HepG2 (cell line): ENCODE measurements around the gene TTC6. TPM values are rescaled to one million over a fixed set of nuclear protein-coding genes. Genes with fewer than 3 reads are reported as not detected.
A peak's percentile ranks its signal among the peaks of the same experiment; 100 is the strongest.

Source experiments
- ATAC-seq: fragments of 200-7000 bp; cut with Tn5 transposase; 3 replicates; pipeline ENCODE4 v1.9.1; 2020; ENCODE audit warnings: mild to moderate bottlenecking, moderate library complexity
- BruUV-seq: library from RNA; stranded (reverse); fragments of 400-500 nt; replicated peaks from 2 replicates; lab custom pipeline; 2021; lab: Mats Ljungman, UMichigan
- CTCF ChIA-PET: fragments of 300-600 bp; formaldehyde crosslinking; extraction: SDS; loops from one replicate; lab custom pipeline; 2021; ENCODE audit warnings: low total read pairs, inconsistent platforms, low intra/inter-chr PET ratio; lab: Yijun Ruan, JAX
- POLR2A ChIA-PET: fragments of 350-600 bp; sonication (Branson Sonifier 250); formaldehyde crosslinking; loops from one replicate; lab custom pipeline; 2020; ENCODE audit warnings: antibody characterized with exemption, inconsistent platforms; lab: Yijun Ruan, JAX
- DNase-seq: peaks from one replicate; pipeline ENCODE4 v3.0.0-alpha.2; 2015; ENCODE audit warnings: low spot score
- FAIRE-seq: peaks from 3 replicates; lab custom pipeline; 2011; peaks lifted over from hg19 to GRCh38; lab: Jason Lieb, UNC
- H2AFZ ChIP-seq: one replicate; pipeline ENCODE4 v1.6.1; 2011; ENCODE audit warnings: low read length, inconsistent platforms
- H3K27ac ChIP-seq: fragments of 300-600 bp; 3 replicates; pipeline ENCODE4 v1.8.0; 2011; ENCODE audit warnings: mixed run types, mild to moderate bottlenecking, mixed read lengths, low read length, inconsistent platforms; ENCODE audit not compliant: insufficient read depth; ENCODE audit errors: extremely low read length
- H3K27me3 ChIP-seq, 2 experiments: fragments of 200-600 bp in 1 of 2; 2 replicates in 1 of 2; 3 replicates in 1 of 2; pipeline versions ENCODE4 v1.6.0 to v1.8.0; 2011; ENCODE audit warnings: low read length in 2 of 2, mild to moderate bottlenecking in 2 of 2, moderate library complexity in 2 of 2, inconsistent platforms in 1 of 2; ENCODE audit not compliant: insufficient read depth in 2 of 2, control insufficient read depth in 1 of 2
- H3K36me3 ChIP-seq, 2 experiments: fragments of 200-600 bp in 1 of 2; replicated peaks in 1 of 2; 2 replicates in 1 of 2; 3 replicates in 1 of 2; pipeline versions ENCODE4 v1.5.1 to v1.8.0; 2011; ENCODE audit warnings: low read length in 2 of 2, inconsistent platforms in 1 of 2; ENCODE audit not compliant: insufficient read depth in 2 of 2, control insufficient read depth in 1 of 2
- H3K4me1 ChIP-seq: 2 replicates; pipeline ENCODE4 v1.5.1; 2012; ENCODE audit warnings: low read length, inconsistent platforms; ENCODE audit not compliant: insufficient read depth
- H3K4me2 ChIP-seq: 2 replicates; pipeline ENCODE4 v1.6.0; 2011; ENCODE audit warnings: low read depth, low read length, inconsistent platforms
- H3K4me3 ChIP-seq, 3 experiments: fragments of 200-600 bp in 1 of 3; sonication (generic), shearing (Covaris generic) in 1 of 3; replicated peaks in 1 of 3; 2 replicates each; pipeline ENCODE4 v1.5.1; 2011 to 2016; ENCODE audit warnings: low read length in 3 of 3, inconsistent platforms in 2 of 3, low read depth in 2 of 3, mild to moderate bottlenecking in 2 of 3, control low read depth in 1 of 3, mixed read lengths in 1 of 3; ENCODE audit not compliant: insufficient read depth in 1 of 3
- H3K79me2 ChIP-seq: one replicate; pipeline ENCODE4 v1.6.1; 2011; ENCODE audit warnings: low read length, inconsistent platforms; ENCODE audit not compliant: insufficient read depth
- H3K9ac ChIP-seq: 2 replicates; pipeline ENCODE4 v1.6.0; 2011; ENCODE audit warnings: mild to moderate bottlenecking, low read depth, low read length, inconsistent platforms; ENCODE audit not compliant: insufficient read depth
- H3K9me3 ChIP-seq: 2 replicates; pipeline ENCODE4 v1.5.1; 2012; ENCODE audit warnings: mild to moderate bottlenecking, low read length
- H4K20me1 ChIP-seq: 2 replicates; pipeline ENCODE4 v1.6.0; 2011; ENCODE audit warnings: inconsistent platforms, mild to moderate bottlenecking, low read length, moderate library complexity; ENCODE audit not compliant: insufficient read depth
- ASH2L ChIP-seq: fragments of 300-600, 200-600 bp; sonication (generic); IDR thresholded peaks from 2 replicates; pipeline ENCODE4 v1.7.0; 2017; ENCODE audit warnings: low read depth, mild to moderate bottlenecking, moderate library complexity, mixed read lengths, low read length; ENCODE audit not compliant: insufficient read length
- CBX5 ChIP-seq: sonication (generic); formaldehyde crosslinking; IDR thresholded peaks from 2 replicates; pipeline ENCODE4 v1.4.0; 2020; ENCODE audit warnings: missing genetic modification reagents, borderline replicate concordance
- ELF4 ChIP-seq: sonication (generic); formaldehyde crosslinking; IDR thresholded peaks from 2 replicates; pipeline ENCODE4 v1.5.0; 2020; ENCODE audit warnings: missing genetic modification reagents, mild to moderate bottlenecking, moderate library complexity, borderline replicate concordance
- NFATC3 ChIP-seq: sonication (generic); formaldehyde crosslinking; IDR thresholded peaks from 2 replicates; pipeline ENCODE4 v1.5.1; 2020; ENCODE audit warnings: mild to moderate bottlenecking, missing genetic modification reagents
- NFRKB ChIP-seq: fragments of 450-650 bp; IDR thresholded peaks from 2 replicates; pipeline ENCODE4 v1.6.1; 2017
- ZNF432 ChIP-seq: sonication (generic); formaldehyde crosslinking; IDR thresholded peaks from 2 replicates; pipeline ENCODE4 v1.5.0; 2020; ENCODE audit warnings: missing genetic modification reagents, mild to moderate bottlenecking, borderline replicate concordance
- ZNF709 ChIP-seq: sonication (generic); formaldehyde crosslinking; IDR thresholded peaks from 2 replicates; pipeline ENCODE4 v1.5.0; 2020; ENCODE audit warnings: mild to moderate bottlenecking, missing genetic modification reagents
- ZNF713 ChIP-seq: sonication (generic); formaldehyde crosslinking; IDR thresholded peaks from 2 replicates; pipeline ENCODE4 v1.4.0; 2020; ENCODE audit warnings: mild to moderate bottlenecking, missing genetic modification reagents
- WGBS: methylation state at CpG from one replicate; pipeline ENCODE4 v1.1.6; 2017; ENCODE audit warnings: low lambda C conversion rate; 5-methylcytosine and 5-hydroxymethylcytosine counted together
- in situ Hi-C: cut with HindIII; loops from 2 replicates; pipeline ENCODE4 v1.10.0; 2017; ENCODE audit warnings: low pct_unique_long_range_greater_than_20kb; ENCODE audit not compliant: extremely low pct_ligation_motif_present
- intact Hi-C: fragments of 100-400 bp; cut with micrococcal nuclease; formaldehyde crosslinking; loops from one replicate; pipeline ENCODE4 v1.10.0; 2022; ENCODE audit not compliant: unreplicated experiment
- polyA plus RNA-seq, 8 experiments: library from polyadenylated mRNA; depleted of rRNA in 3 of 8; stranded (reverse) in 7 of 8; unstranded in 1 of 8; fragments of >200 nt; fragmentation: Illumina TruSeq in 4 of 8; extraction: Trizol in 4 of 8; gene quantifications; 2 replicates each; pipeline versions ENCODE4 v1.2.1 to v1.2.3, GENCODE V29; 2011 to 2016; ENCODE audit warnings: low read depth in 4 of 8, missing spikeins in 1 of 8, mixed read lengths in 1 of 8; ENCODE audit not compliant: insufficient read depth in 1 of 8
- total RNA-seq, 5 experiments: library from RNA; depleted of rRNA; stranded (reverse); fragments of >200 nt; fragmentation: Illumina TruSeq; extraction: Trizol; gene quantifications; 2 replicates each; pipeline ENCODE4 v1.2.3, GENCODE V29; 2016; ENCODE audit warnings: low read depth in 1 of 5
- TF ChIP-seq, protein P1 (sequence below): sonication (generic); formaldehyde crosslinking; IDR thresholded peaks from 2 replicates; pipeline ENCODE4 v1.9.0; 2021; ENCODE audit warnings: mild to moderate bottlenecking, missing genetic modification reagents
- TF ChIP-seq, protein P2 (sequence below): IDR thresholded peaks from 2 replicates; pipeline ENCODE4 v1.6.1; 2018; ENCODE audit warnings: missing genetic modification reagents
- TF ChIP-seq, protein P3 (sequence below): fragments of 450-650 bp; IDR thresholded peaks from 2 replicates; pipeline ENCODE4 v1.6.1; 2016

Gene TTC6
- total and polyA plus RNA-seq, 2 of the 13 experiments (the other 11 are each of a cell fraction or from before 2014, with no cell fraction given): 9.3 to 27.4 TPM

DNA sequence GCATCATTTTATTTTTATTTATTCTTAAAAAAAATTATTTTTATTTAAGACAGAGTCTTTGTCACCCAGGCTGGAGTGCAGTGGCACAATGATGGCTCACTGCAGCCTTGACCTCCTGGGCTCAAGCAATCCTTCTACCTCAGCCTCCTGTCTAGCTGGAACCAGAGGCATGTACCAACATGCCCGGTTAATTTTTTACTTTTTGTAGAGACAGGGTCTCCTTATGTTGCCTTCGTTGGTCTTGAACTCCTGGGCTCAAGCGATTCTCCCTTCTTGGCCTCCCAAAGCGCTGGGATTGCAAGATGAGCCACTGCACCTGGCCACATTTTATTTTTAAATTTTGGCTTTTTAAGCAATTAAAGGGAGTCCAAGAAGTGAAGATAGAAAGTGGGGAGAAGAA is 21.4 kb downstream of the TTC6 start (continued):
- TF ChIP-seq, protein P1, sequence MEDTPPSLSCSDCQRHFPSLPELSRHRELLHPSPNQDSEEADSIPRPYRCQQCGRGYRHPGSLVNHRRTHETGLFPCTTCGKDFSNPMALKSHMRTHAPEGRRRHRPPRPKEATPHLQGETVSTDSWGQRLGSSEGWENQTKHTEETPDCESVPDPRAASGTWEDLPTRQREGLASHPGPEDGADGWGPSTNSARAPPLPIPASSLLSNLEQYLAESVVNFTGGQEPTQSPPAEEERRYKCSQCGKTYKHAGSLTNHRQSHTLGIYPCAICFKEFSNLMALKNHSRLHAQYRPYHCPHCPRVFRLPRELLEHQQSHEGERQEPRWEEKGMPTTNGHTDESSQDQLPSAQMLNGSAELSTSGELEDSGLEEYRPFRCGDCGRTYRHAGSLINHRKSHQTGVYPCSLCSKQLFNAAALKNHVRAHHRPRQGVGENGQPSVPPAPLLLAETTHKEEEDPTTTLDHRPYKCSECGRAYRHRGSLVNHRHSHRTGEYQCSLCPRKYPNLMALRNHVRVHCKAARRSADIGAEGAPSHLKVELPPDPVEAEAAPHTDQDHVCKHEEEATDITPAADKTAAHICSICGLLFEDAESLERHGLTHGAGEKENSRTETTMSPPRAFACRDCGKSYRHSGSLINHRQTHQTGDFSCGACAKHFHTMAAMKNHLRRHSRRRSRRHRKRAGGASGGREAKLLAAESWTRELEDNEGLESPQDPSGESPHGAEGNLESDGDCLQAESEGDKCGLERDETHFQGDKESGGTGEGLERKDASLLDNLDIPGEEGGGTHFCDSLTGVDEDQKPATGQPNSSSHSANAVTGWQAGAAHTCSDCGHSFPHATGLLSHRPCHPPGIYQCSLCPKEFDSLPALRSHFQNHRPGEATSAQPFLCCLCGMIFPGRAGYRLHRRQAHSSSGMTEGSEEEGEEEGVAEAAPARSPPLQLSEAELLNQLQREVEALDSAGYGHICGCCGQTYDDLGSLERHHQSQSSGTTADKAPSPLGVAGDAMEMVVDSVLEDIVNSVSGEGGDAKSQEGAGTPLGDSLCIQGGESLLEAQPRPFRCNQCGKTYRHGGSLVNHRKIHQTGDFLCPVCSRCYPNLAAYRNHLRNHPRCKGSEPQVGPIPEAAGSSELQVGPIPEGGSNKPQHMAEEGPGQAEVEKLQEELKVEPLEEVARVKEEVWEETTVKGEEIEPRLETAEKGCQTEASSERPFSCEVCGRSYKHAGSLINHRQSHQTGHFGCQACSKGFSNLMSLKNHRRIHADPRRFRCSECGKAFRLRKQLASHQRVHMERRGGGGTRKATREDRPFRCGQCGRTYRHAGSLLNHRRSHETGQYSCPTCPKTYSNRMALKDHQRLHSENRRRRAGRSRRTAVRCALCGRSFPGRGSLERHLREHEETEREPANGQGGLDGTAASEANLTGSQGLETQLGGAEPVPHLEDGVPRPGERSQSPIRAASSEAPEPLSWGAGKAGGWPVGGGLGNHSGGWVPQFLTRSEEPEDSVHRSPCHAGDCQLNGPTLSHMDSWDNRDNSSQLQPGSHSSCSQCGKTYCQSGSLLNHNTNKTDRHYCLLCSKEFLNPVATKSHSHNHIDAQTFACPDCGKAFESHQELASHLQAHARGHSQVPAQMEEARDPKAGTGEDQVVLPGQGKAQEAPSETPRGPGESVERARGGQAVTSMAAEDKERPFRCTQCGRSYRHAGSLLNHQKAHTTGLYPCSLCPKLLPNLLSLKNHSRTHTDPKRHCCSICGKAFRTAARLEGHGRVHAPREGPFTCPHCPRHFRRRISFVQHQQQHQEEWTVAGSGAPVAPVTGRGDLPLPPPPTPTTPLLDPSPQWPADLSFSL (CRISPR knock-in tag): no peak
- TF ChIP-seq ZNF432 (CRISPR knock-in tag) (no peak), NFRKB (no peak)
- TF ChIP-seq, protein P2, sequence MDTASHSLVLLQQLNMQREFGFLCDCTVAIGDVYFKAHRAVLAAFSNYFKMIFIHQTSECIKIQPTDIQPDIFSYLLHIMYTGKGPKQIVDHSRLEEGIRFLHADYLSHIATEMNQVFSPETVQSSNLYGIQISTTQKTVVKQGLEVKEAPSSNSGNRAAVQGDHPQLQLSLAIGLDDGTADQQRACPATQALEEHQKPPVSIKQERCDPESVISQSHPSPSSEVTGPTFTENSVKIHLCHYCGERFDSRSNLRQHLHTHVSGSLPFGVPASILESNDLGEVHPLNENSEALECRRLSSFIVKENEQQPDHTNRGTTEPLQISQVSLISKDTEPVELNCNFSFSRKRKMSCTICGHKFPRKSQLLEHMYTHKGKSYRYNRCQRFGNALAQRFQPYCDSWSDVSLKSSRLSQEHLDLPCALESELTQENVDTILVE (CRISPR knock-in tag): 0 out of 2 replicates have a peak, but pooled peaks have one; percentile 21

DNA sequence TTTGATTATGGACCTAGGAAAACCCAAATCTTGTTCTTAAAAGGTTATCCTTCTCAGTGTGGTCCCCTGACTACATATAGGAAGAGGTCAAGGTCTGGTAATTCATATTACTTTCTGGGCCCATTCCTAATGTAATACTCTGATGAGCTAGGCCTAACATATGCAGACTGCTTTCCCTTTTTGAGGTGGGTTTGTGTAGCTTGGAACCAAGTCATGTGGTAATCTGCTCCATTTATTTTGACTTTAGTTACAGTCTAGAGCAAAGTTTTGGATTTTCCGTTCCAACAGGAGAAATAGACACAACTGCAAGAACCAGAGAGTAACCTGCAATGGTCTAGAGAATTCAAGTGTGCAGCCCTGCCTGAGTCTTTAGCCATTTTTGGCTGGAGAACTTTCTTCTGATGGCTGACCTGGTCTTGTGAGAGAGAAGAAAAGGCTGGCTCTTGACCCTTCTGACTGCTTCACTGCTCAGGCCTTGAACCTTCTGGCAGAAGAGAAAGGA is 22.5 kb downstream of the TTC6 start:
- ATAC-seq: no peak
- FAIRE-seq: no peak
- H3K4me1 ChIP-seq: peaks cover 36% of the 10 kb centered on the region
- BruUV-seq: no TSS peak
- no peak for DNase-seq
- peak overlapping the region; percentile 14 for H3K27ac ChIP-seq
- H3K27me3 ChIP-seq: no peaks in the 10 kb centered on the region
- 97% methylated on average over 1 of the region's 1 CpG for WGBS
- intact Hi-C loops (no loop called here), in situ Hi-C loops (no loop called here)
- ChIA-PET POLR2A (interaction anchor here (0.7 to 2.6 kb wide), 4 partner anchors 8 to 248 kb away, joined by 3 to 14 read pairs (median 8); partner anchors contain the start of genes FOXA1 and TTC6), CTCF (no interaction called here)
- no peak overlapping the region for H2AFZ ChIP-seq
- no peaks in the 10 kb centered on the region for H3K79me2 ChIP-seq
- no peaks in the 10 kb centered on the region for H4K20me1 ChIP-seq
- peaks cover 23% of the 10 kb centered on the region for H3K9me3 ChIP-seq
- no peak overlapping the region for H3K4me2 ChIP-seq
- H3K9ac ChIP-seq: no peak overlapping the region
- H3K4me3 ChIP-seq: no peak overlapping the region
- peaks cover 0 to 5% of the 10 kb centered on the region in 2 experiments; a peak in 3 of 5 replicates for H3K36me3 ChIP-seq
- TF ChIP-seq, protein P3, sequence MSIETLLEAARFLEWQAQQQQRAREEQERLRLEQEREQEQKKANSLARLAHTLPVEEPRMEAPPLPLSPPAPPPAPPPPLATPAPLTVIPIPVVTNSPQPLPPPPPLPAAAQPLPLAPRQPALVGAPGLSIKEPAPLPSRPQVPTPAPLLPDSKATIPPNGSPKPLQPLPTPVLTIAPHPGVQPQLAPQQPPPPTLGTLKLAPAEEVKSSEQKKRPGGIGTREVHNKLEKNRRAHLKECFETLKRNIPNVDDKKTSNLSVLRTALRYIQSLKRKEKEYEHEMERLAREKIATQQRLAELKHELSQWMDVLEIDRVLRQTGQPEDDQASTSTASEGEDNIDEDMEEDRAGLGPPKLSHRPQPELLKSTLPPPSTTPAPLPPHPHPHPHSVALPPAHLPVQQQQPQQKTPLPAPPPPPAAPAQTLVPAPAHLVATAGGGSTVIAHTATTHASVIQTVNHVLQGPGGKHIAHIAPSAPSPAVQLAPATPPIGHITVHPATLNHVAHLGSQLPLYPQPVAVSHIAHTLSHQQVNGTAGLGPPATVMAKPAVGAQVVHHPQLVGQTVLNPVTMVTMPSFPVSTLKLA: no peak
- TF ChIP-seq ASH2L (peak; percentile 6), NFATC3 (CRISPR knock-in tag) (0 out of 2 replicates have a peak, but pooled peaks have one; percentile 45), ELF4 (CRISPR knock-in tag) (peak; percentile 68; the same call in 1 of the 2 replicates), CBX5 (CRISPR knock-in tag) (no peak), ZNF709 (no peak), ZNF713 (CRISPR knock-in tag) (no peak)
